ENCODE results near the gene ZNF438.

Gene ZNF438

DNA sequence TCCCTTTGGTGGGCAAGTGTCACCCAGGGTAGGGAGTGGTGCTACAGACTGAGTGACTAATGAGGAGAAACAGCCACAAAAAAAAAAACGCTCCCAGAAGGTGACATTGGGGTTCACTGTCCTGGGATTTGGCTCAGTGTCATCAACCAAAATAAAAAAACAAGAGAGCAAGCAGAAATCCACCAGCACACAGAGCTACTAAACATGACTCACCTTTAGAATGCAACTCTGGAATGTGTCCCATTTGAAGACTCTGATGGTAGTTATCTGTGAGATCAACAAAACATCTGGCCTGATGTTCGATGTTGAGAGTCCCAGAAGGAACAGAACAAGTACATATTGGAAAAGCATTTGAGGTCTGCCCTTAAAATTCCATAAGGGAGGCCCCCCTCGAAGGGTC, 201.8 kb downstream of the ZNF438 start:
- no peak for DNase-seq (ENCODE audit: low spot score)
- TF ChIP-seq, protein P1, sequence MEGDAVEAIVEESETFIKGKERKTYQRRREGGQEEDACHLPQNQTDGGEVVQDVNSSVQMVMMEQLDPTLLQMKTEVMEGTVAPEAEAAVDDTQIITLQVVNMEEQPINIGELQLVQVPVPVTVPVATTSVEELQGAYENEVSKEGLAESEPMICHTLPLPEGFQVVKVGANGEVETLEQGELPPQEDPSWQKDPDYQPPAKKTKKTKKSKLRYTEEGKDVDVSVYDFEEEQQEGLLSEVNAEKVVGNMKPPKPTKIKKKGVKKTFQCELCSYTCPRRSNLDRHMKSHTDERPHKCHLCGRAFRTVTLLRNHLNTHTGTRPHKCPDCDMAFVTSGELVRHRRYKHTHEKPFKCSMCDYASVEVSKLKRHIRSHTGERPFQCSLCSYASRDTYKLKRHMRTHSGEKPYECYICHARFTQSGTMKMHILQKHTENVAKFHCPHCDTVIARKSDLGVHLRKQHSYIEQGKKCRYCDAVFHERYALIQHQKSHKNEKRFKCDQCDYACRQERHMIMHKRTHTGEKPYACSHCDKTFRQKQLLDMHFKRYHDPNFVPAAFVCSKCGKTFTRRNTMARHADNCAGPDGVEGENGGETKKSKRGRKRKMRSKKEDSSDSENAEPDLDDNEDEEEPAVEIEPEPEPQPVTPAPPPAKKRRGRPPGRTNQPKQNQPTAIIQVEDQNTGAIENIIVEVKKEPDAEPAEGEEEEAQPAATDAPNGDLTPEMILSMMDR (IDR thresholded peaks at IDR 0.05; ENCODE audit: extremely low read depth, insufficient read depth, missing control alignments): no peak
- in situ Hi-C loops (cut with MboI; ENCODE audit: low pct_unique_long_range_greater_than_20kb, low sequenced_read_pairs, unreplicated experiment): no loop called here

- in situ Hi-C loops (cut with MboI; ENCODE audit: low pct_unique_long_range_greater_than_20kb, low sequenced_read_pairs, unreplicated experiment): no loop called here
- DNase-seq (ENCODE audit: low spot score): no peak
- TF ChIP-seq, protein P1 (IDR thresholded peaks at IDR 0.05; ENCODE audit: extremely low read depth, insufficient read depth, missing control alignments): no peak
These were observed 203.0 kb downstream of the ZNF438 start for GRCh38 chr10:30828680-30829079.

DNA sequence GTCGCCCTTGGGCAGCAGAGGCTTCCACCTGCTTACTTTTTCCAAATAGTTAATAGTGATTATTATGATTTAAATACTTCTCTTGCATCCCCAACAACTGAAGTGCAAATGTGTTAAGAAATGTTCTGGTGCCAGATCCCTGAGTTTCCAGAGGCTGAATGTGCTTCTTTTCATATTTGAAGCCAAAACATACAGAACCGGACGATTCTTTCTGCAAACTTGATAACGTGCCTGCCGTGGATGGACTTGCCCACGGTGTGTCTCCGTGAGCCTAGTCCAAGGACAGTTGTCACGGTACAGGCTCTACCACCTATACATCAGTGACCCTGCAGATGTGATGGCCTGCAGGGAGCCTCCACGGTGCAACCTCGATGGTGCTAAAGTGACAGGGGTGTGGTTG, 203.5 kb downstream of the ZNF438 start:
- in situ Hi-C loops (cut with MboI; ENCODE audit: low pct_unique_long_range_greater_than_20kb, low sequenced_read_pairs, unreplicated experiment): no loop called here
- no peak for DNase-seq (ENCODE audit: low spot score)
- TF ChIP-seq, protein P1 (IDR thresholded peaks at IDR 0.05; ENCODE audit: extremely low read depth, insufficient read depth, missing control alignments): no peak

- in situ Hi-C loops (cut with MboI; ENCODE audit: low pct_unique_long_range_greater_than_20kb, low sequenced_read_pairs, unreplicated experiment): no loop called here
- TF ChIP-seq, protein P1 (IDR thresholded peaks at IDR 0.05; ENCODE audit: extremely low read depth, insufficient read depth, missing control alignments): no peak
- DNase-seq (ENCODE audit: low spot score): no peak
These were observed 204.0 kb downstream of the ZNF438 start for GRCh38 chr10:30827531-30828120.

GRCh38 chr10:30826679-30827078, 205.0 kb downstream of the ZNF438 start:
- no peak for DNase-seq (ENCODE audit: low spot score)
- TF ChIP-seq, protein P1 (IDR thresholded peaks at IDR 0.05; ENCODE audit: extremely low read depth, insufficient read depth, missing control alignments): no peak
- in situ Hi-C loops (cut with MboI; ENCODE audit: low pct_unique_long_range_greater_than_20kb, low sequenced_read_pairs, unreplicated experiment): no loop called here

DNA sequence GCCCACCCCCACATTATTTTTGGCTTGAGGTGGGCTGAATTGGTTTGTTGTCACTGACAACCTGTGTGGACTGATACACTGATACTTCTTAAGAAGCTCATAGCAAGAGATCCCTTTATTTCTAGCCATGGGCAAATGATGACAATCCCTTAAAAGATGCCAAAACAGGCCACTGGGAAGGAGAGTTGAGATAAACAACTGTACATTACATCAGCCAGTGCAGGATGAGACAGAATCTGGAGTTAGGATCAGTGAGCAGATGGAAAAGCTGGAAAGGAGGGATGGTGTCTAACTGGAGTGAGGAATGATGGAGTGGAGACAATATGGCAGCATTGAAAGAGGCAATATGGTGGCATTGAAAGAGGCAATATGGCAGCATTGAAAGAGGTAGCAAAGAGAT, 206.2 kb downstream of the ZNF438 start:
- TF ChIP-seq, protein P1 (IDR thresholded peaks at IDR 0.05; ENCODE audit: extremely low read depth, insufficient read depth, missing control alignments): no peak
- DNase-seq (ENCODE audit: low spot score): no peak
- in situ Hi-C loops (cut with MboI; ENCODE audit: low pct_unique_long_range_greater_than_20kb, low sequenced_read_pairs, unreplicated experiment): no loop called here
